Fibroblast of villous mesenchyme (primary cell): Measurements from ENCODE around the gene NEMP1. TPM values are rescaled to one million over a fixed set of nuclear protein-coding genes. Genes with fewer than 3 reads are reported as not detected.

Source experiments
- DNase-seq: peaks from one replicate; pipeline ENCODE4 v3.0.0-alpha.2; 2010; ENCODE audit warnings: low read depth
- H3K4me3 ChIP-seq: 2 replicates; pipeline ENCODE4 v1.5.1; 2011; ENCODE audit warnings: low read depth, mild to moderate bottlenecking, low read length
- total RNA-seq: library from RNA; depleted of rRNA; stranded (reverse); fragments of >200 nt; gene quantifications from 2 replicates; pipeline ENCODE4 v1.2.3, GENCODE V29; 2012
- TF ChIP-seq, protein P1 (sequence below): IDR thresholded peaks from 2 replicates; pipeline ENCODE4 v1.5.1; 2012; ENCODE audit warnings: low read depth, mild to moderate bottlenecking, low read length; ENCODE audit not compliant: insufficient read depth

The NEMP1 gene
- total RNA-seq, 1 donor: 19.0 TPM

DNA sequence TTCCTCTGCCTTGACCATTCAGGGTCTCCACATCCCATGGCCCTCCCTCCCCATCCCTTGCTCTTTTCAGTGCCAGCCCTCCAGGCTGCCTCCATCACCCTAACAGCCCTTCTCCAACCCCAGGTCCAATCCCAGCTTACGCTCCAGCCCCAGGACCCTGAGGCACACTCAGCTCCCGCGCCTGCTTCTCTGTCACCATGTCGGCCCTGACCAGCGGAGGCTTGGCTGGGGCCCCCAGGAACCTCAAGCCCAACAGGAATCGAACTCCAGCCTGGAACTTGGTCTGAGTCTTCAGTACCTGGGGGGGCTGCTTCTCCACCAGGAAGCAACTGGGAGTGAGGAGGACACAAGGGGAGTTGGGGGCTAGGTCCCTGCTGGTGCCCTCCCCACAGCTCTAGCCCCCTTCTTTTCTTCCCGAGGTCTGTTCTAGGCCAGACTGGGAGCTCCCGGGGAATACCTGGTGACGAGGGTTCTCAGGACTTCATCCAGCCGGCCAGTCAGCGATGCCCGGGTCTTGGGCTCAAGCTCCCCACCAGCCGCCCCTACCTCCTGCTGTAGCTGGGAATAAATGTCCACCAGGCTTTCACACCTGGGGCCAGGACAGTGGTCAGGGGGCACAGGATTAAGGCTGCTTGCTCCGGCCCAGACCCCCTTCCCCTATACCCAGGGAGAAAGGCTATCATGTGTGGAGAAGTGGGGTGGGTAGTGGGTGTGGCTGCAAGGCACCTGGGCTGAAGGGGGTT, 26.6 kb upstream of the NEMP1 start:
- no peak overlapping the region for H3K4me3 ChIP-seq
- no peak for DNase-seq
- TF ChIP-seq, protein P1, sequence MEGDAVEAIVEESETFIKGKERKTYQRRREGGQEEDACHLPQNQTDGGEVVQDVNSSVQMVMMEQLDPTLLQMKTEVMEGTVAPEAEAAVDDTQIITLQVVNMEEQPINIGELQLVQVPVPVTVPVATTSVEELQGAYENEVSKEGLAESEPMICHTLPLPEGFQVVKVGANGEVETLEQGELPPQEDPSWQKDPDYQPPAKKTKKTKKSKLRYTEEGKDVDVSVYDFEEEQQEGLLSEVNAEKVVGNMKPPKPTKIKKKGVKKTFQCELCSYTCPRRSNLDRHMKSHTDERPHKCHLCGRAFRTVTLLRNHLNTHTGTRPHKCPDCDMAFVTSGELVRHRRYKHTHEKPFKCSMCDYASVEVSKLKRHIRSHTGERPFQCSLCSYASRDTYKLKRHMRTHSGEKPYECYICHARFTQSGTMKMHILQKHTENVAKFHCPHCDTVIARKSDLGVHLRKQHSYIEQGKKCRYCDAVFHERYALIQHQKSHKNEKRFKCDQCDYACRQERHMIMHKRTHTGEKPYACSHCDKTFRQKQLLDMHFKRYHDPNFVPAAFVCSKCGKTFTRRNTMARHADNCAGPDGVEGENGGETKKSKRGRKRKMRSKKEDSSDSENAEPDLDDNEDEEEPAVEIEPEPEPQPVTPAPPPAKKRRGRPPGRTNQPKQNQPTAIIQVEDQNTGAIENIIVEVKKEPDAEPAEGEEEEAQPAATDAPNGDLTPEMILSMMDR: no peak

DNA sequence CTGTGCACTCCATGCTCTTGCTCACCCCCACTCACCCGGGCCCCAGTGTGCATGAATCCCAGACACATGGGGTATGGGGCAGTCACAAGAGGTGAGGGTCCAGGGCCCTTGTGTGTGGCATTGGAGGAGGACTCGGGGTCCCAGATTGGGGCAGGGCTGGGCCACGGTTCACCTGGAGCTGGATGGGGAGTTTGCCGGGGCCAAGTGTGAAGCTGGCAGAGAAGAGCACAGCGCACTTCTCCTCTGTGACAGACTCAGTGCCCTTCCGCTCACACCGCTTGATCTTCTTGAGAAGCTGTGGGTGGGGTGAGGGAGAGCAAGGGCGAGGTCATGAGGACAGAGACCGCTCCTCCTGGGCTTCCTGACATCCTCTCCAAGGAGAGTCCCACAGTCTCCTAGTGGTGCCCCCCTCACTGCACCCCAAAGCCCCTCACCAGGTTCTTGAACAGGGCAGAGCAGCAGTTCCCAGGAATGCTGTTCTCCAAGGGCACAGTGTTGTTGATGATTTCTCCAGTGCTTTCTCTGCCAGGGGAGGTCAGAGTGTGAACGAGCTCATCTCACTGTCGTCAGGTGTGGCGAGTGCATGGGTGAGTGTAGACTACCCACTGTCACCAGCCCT, 25.8 kb upstream of the NEMP1 start:
- no peak for DNase-seq
- no peak overlapping the region for H3K4me3 ChIP-seq
- TF ChIP-seq, protein P1: no peak

DNA sequence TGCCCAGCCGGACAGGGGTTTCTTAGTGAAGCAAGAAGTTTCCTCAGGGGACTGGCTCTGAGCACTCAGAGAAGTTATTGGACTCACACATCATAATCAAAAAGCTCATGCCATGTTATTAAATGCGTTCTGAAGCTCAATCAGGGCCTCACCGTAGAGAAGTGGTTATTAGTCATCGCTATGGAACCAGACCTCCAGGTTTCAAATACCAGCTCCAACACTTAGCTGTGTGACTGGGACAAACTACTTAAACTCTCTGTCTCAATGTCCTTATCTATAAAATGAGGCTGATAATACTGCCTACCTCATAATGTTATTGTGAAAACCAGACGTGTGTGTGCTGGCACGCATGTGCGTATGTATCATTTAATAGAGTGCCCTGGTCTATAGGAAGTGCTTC, 25.3 kb upstream of the NEMP1 start:
- TF ChIP-seq, protein P1: no peak
- no peak for DNase-seq
- H3K4me3 ChIP-seq: no peak overlapping the region

DNA sequence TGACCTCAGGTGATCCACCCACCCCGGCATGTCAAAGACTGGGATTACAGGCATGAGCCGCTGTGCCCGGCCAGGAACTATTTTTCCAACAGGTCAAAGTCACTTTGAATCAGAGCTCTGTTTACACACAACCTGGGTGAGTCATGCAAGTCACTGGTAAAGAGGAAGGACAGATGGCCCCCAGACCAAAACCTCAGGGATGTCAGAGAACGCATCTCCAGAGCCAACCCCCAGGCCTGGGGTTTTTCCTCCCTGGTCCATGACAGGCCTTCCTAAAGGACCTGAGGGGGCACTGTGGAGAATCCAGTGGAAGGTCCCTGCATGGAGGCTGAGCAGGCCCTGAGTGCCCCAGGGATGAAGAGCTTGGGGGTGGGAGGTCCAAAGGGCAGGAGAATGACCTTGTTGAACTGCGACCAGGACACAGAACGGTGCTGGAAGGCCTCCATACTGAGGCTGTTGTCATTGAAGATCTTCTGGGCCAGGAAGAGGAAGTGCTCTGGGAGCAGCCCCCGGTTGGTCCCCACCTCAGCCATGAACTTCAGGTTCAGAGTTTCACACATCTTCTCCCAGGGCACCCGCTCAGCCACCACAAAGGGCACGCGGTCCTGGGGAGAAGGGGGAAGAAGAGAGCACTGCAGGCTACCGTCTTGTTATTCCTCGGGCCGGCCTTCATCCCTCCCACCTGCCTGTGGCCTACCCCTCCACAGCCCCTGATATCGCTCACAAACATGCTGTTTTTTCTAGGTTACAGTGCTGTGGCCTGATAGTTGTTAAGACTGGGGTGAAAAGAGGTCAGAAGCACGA, 23.5 kb upstream of the NEMP1 start:
- DNase-seq: peak; percentile 60

DNA sequence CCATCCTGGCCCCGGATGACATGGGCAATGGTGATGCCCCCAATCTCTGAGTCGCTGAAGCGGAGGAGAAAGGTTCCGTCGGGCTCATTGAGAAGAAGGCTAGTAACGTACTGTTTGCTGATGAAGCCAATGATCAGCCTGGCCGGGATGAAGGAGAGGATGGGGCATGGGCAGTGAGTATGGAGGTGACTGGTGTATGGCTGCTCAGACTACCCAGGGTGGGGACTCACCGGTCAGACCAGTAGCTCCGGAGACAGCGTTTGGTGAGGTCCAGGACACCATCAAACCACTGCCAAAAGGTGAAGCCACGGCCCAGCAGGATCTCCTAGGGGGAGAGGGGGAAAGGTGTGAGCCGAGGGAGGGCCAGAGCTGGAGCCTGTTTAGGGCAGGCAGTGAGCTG, 21.2 kb upstream of the NEMP1 start:
- TF ChIP-seq, protein P1: no peak
- no peak for DNase-seq
- no peak overlapping the region for H3K4me3 ChIP-seq

More for the DNA sequence above, 23.5 kb upstream of the NEMP1 start:
- no peak overlapping the region for H3K4me3 ChIP-seq
- TF ChIP-seq, protein P1: no peak

DNA sequence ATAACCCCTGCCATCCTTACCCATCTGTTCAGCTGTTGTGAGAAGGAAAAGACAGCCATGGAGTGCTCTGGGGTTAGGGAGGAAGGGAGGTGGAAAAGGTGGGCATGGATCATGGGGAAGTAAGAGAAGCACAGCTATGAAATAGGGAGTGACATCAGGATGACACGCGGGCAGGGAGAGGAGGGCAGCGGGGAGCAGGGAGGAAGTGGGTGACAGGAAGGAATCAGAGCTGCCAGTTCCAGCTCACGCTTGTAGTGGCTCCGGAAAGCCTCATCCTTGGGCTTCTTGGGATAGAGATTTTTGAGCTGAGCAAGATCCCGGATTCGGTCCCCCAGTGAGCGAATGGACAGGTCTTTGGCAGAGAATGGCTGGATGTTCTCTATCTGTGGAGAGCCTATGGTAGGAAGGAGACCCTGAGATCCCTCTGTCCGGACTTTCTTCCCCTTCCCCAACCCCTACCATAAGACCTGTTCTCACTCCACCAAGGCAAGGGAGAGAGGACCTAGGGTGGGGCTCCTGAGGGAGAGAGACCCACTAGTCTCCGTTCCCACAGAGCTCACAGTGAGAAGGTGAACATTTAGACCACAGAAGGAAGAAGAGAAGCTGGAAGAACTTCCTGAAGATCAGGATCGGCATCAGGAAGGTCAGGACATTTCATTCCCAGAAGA, 20.6 kb upstream of the NEMP1 start:
- TF ChIP-seq, protein P1: no peak
- DNase-seq: no peak
- H3K4me3 ChIP-seq: no peak overlapping the region
